Measurements from ENCODE around the gene TMOD1.
A peak's percentile ranks its signal among the peaks of the same experiment; 100 is the strongest.

The TMOD1 gene

DNA sequence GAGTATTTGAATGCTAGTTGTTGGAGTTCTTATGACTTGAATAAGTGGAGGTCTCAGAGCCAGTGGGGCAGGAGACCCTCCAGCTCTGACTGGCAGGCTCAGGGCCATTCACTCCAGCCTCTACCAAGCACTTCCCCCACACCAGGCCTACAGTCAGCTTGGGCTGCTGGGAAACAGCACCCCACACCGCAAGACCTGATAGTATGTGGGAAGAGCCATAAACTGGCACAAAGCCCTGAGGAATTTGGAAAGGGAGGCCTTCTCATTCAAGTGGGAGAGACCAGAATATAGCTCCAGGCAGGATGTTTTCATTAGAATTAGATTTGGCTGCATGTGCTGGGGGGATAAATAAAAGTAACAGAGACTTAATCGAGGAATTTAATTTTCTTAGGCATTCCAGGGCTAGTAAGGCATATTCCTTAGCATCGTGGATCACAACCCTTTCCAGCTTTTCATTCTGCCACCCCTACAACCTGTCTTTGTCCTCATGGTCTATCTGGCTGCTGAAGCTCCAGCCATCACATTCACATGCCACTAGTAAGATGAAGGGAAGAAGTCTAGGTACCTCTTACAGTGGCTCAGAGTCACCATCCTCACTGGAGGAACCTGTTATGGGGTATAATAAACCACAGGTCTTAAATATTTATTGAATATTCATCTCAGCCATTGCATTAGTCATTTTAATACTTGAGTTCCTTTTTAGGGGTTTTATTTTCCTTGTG is 47.5 kb downstream of the TMOD1 start:
- DNase-seq, result no peak

DNA sequence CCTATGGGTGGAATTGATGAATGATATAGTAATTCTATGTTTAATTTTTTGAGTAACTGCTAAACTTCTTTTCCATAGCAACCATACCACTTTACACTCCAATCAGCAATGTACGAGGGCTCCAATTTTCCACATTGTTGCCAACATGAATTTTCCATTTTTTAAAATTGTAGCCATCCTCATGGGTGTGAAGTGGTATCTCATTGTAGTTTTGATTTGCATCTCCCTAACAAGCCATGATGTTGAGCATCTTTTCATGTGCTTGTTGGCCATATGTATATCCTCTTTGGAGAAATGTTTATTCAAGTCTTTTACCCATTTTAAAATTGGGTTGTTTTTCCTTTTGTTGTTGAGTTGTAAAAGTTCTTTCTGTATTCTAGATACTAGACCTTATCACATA is 48.9 kb downstream of the TMOD1 start:
- DNase-seq, result no peak

DNA sequence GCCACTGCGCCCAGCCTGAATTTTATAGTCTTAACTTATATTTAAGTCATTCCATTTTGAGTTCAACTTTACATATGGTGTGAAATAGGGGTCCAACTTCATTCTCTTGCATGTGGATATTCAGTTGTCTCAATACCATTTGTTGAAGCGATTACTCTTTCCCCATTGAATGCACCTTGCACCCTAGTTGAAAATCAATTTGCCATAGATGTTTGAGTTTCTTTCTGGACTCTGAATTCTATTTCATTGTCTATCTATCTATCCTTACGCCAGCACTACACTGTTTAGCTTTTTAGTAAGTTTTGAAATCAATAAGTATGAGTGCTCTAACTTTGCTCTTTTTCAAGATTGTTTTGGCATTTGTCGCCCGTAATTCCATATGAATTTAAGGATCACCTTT is 49.8 kb downstream of the TMOD1 start:
- DNase-seq, result no peak

DNA sequence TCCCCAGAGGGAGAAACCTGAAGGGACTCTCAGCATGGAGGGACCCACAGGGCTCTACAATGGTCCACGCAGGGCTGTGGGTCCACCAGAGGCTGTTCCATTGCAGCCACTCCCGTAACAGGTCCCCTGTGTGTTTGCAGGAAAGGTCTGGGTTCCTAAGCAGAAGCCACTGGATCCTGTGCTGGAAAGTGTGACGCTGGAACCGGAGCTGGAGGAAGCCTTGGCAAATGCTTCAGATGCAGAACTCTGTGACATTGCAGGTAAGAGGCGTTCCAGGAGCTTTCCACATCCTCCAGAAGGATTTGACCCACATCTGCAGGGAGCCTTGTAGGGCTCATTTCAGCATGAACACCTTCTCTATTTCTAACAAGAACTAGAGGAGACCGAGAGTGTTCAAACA is 51.7 kb downstream of the TMOD1 start:
- DNase-seq, result no peak

DNA sequence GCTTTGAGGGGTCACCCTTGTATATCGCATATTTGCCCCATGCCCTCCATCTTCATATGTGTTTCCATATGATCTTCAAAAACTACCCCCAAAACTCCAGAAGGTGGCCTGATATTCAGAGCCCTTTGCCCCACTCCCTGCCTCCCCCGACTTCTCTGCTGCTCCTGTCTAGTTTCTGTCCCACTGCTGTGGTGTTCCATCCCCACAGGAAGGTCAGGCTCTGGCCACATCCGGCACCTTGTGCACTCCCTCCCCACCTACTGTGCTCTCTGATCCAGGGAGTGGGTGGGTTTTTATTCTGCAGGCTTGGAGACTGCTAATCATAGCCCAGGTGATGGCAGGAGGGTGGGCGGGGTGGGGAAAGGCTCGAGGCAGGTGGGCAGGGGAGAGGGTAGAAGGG is 52.4 kb downstream of the TMOD1 start:
- DNase-seq, result no peak

DNA sequence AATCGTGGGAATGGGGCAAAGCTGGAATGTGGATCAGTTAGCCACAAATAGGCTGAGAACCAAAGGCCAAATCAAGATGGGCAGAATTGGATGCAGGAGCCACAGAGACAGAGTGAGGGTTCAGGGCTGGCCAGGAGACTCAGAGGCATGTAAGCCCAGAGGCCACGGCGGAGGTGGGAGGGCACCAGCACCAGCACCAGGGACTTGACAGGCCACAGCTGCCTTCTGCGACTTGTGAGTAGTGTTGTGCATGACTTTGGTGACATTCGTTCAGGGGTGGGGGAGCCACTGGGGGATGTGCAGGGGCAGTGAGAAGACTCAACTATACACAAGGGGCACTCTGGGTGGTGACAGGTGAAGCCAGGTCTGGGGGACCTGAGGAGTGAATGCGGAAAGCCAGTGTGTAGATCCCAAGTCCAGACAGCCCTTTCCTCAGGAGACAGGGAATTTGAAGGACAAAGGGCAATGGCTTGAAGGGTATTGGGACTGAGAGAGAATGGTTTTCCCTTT is 53.2 kb downstream of the TMOD1 start:
- DNase-seq, result no peak

DNA sequence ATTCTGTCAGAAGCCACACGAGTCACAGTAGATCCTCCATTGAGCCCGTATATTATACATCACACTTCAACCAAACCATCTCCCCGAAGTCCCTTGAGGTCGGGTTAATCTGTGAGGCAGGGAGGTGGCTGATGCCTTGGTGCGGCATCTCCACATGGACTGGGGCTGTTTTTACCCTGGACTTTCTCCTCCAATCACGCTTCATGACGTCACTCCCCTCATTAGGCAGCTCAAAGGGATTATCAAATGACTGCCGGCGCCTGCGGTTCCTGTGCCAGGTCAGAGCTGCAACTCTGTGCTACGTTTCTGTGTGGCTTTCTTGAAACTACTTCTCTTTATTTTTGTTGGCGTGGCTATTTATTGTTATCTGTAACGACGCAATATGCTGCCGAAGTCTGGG is 53.7 kb downstream of the TMOD1 start:
- DNase-seq, result no peak

DNA sequence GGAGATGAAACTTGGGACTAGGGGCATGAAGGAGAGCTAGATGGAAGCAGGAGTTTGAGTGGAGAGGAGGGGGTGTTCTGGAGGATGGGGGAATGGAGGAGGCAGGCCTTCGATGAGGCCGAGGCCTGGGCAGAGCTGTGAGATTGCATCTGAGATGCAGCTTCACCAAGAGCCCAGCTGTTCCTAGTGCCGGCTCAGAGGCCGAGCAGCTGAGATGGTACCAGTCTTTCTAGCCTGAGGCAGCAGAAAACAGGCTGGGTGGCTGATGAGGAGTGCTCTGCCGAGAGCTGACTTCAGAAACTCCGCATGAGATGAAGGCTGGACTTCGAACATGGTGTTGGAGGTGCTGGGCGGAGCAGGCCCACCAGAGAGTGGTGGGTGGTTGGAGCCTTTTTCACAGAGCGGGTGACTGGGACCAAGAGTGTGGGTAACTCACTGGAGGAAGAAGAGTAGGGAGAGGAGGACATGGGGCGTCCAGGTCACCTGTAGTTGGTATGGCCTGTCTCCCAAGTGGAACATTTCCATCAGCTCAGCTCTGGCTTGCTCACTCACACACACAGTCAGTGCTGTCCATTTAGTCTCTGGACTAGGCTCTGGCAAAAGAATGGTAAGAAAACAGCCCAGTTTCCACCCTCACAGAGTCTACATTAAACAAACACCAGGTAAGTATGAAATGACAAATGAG is 54.7 kb downstream of the TMOD1 start:
- DNase-seq, result no peak

DNA sequence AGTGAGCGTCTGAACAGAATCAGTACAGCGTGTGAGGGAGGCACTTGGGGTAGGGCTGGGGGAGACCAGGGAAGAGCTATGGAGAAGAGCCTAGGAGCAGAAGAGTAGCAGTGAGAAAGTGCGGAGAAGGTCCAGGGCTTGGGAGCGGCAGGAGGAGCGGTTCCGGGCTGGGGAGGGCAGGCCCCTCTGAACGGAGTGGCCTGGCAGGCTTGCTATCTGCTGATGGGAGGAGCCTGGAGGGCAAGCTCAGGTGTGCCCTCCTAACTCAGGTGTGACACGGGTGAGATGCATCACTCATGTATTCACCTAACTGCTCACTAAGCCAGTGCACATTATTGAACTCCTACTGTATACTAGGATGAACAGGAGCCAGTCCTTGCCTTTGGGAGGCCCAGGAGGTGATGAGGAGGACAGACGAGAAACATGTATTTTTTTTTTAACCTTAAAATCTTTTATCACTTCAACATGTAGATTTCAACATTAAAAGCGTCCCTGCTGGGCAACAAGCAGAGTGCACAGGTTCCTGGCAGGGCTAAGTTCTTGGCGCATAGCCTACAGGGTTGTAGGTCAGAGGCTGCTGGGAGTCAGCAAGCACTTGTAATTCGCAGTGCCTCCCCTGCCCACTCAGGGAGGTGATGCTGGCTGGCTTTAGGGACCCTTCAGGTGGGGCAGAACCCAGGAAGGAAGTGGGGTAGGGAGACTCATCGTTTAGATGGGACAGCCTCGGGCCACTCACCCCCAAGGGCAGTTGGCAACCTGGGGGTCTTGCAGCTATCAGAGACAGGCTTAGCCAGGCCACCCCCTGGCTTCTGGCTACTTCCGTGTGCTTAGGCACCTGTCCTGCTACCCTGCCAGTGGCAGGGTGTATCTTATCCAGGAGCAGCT is 55.5 kb downstream of the TMOD1 start:
- peak; percentile 26 for DNase-seq

DNA sequence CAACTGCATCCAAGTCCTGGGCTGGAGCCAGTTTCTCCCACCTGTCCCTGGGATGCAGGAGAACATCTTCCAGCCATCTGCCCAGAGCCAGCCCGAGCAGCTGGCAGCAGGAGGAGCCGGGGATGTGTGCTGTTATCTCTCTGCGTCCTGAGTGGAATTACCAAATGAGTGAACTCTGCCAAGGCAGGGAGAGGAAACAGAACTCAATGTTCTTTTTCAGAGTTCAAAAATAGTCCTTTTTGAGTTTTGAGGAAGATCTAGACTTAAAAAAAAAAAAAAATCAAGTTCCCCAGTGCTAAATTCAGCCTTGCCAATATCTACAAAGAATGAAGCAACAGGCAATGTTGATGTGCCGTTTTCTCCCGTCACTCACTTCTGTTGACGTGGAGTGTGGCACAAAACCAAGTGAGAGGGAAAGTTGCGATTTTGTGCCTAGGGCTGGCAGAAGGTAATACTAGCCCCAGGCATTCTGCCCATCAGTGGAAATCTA is 56.2 kb downstream of the TMOD1 start:
- DNase-seq, result peak; percentile 57

DNA sequence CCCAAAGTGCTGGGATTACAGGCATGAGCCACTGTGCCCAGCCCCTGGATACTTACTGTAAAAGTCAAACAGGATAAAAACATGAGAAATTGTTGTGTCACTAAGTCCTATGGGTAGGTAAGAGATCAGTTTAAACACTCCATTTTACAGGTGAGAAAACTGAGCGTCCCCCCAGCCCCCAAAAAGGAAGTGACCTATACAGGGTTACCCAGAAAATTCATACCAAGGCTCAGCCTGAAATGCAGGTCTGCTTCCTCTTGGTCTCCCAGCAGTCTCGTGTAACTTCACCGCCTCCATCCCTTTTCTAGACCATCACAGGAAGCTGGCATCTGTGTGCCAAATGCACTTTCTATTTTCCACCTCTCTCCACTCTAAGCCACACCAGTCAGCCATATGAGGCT is 57.2 kb downstream of the TMOD1 start:
- no peak for DNase-seq

DNA sequence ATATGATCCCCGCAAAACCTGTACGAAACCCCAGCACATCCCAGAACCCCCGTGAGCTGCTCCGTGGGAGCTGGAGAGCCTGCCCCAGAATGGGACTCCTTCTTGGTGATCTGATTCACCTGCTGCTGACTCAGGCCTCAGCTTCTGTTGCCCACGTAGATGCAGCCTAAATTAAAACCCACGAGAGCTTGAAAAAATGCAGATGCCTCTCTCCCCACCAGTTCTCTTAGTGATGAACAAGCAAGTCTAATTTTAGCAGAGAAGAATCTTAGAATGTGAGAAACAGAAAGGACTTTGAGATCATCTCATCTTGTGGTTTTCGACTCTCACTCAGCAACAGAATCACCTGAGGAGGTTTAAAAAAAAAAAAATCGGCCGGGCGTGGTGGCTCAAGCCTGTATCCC is 57.6 kb downstream of the TMOD1 start:
- DNase-seq, result no peak

DNA sequence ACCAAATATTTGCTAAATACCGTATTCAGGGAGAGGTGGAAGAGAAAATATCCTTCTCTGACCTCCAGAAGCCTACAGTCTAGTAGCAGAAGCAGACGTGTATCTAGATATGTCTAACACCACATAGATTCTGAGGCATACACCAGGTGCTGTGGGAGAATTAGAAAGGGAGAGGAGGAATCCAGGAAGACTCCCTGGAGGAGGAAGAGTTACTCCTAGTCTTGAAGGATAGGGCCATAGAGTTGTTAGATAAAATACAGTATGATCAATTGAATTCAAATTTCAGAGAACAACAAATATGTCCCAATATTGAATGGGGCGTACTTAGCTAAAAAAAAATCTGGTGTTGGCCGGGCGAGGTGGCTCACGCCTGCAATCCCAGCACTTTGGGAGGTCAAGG is 58.7 kb downstream of the TMOD1 start:
- DNase-seq, result no peak

DNA sequence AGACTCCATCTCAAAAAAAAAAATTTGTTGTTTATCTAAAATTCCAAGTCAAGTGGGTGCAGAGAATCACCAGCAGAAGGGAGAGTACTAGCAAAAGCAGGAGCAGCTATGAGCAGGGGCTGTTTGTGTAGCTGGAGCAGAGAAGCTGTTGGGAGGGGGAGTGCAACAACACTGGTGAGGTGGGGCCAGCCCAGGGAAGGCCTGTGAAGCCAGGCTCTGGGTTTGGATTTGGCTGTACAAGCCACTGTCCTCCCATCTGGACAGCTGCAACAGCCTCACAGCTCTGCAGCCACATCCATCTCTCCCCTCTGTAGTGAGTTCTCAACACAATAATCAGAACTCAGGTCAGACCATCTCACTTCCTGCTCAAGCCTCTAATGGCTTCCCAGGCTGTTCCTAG is 59.4 kb downstream of the TMOD1 start:
- DNase-seq, result no peak

DNA sequence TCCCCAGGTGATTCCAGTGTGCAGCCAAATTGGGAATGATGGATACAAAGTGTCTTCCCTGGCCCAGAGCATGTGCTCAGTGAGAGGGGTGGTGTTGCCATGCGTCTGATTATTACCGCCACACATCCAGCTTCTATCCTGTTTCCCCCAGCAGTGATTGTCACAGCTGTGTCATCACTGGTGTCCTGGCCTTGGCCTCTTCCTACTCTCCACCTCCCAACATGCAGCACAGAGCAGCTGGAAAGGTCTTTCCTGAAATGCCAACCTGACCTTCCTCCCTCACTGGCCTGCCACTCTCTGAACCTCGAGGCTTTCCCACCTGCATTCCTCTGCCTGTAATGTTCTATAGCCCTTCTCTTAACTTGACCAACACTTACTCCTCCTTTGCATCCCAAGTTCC is 60.0 kb downstream of the TMOD1 start:
- DNase-seq, result no peak

DNA sequence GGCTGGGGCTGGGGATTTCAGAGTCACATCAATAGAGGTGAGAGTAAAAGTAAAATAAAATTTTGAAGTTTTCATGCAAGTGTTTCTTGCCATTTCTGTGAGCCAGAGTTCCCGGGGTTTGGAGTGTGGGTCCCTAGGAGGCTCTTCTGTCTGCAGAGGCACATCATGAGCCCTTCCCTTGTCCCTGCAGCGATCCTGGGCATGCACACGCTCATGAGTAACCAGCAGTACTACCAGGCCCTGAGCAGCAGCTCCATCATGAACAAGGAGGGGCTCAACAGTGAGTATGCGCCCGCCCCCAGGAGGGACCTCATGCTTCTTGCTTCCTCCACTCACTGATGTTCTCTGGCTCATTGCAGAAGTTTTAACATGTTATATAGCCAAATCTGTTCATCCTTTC is 61.1 kb downstream of the TMOD1 start:
- no peak for DNase-seq

DNA sequence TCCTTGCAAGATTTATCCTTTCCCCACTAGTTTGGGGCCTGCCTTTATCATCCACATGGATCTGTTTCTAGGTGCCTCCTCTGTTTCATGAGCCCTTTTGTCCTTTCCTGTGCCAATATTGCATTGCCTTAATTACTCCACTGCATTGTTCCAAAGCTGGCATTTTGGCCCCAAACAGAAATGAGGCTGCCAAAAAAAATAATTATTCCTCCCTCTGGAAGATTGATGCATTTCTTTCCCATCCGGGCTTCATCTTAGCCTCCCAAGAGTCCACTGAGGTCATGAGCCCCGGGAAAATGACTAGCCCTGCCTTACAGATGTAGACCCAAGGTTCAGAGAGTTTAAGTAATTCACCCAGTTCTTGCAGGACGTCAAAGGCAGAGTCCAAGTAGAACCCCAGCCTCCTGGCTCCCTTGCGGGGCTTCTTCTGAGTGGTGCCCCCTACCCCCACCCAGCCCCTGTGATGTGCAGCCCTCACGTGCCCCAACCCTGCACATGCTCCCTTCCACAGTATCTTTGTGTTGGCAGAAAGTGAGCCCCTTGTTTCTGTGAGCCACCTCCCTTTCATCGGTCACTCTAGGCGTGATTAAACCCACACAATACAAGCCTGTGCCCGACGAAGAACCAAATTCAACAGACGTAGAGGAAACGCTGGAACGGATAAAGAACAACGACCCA is 62.1 kb downstream of the TMOD1 start:
- DNase-seq, result peak; percentile 6

DNA sequence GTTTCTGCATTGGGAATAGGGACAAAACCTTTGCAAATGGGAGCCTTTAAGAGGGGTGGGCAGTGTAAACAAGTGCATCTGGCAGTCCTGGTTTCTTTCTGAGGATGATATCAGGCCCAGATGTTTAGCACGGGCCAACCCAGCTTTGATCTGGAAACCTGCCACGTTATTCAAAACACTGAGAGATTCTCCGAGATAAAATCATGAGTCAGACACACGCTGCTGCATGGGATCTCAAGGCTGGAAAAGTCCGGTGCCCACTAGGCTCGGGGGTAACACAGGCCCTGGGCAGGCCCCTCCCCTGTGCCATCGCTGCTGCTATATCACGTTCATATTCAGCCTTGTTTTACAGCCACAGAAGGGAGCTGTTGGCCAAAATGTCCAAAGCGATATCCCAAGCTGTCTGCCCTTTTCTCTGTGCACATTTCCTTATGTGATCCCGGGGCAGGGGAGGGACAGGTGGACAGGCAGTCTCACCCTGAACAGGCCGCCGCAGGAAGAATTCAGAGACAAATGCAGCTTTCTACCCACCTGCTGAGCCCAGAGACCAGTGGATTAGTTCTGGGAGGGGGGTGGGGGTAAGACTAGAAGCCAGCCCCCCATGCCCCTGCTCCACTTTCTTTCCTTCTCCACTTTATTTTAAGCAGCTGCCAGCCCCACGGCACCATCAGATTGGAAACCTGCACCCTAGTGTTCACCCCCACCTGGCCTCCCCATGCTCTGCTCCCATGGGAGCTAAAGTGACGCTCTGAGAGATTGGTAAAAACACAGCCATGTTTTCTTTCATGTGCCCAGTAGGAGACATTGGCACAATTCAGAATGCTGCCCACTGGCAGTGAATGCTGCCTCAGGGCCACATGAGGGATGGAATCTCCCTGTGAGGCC is 63.1 kb downstream of the TMOD1 start:
- peak; percentile 69 for DNase-seq

DNA sequence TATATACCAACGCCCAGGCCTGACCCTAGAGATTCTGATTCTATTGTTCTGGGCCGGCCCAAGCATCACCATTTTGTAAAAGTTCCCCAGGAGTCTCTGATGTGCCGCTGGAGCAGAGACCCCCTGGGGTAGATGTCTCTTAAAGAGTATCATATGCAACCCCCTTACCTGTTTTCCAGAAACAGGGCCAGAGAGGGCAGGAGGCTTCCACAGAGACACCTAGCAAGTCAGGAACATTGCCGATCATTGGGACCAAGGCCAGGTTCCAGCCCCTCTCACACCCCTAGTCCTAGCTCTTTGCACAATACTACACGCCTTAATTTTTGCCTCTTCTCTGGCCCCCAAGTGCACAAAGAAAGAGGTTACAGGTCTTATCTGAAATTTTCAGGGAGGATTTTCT is 63.8 kb downstream of the TMOD1 start:
- no peak for DNase-seq

DNA sequence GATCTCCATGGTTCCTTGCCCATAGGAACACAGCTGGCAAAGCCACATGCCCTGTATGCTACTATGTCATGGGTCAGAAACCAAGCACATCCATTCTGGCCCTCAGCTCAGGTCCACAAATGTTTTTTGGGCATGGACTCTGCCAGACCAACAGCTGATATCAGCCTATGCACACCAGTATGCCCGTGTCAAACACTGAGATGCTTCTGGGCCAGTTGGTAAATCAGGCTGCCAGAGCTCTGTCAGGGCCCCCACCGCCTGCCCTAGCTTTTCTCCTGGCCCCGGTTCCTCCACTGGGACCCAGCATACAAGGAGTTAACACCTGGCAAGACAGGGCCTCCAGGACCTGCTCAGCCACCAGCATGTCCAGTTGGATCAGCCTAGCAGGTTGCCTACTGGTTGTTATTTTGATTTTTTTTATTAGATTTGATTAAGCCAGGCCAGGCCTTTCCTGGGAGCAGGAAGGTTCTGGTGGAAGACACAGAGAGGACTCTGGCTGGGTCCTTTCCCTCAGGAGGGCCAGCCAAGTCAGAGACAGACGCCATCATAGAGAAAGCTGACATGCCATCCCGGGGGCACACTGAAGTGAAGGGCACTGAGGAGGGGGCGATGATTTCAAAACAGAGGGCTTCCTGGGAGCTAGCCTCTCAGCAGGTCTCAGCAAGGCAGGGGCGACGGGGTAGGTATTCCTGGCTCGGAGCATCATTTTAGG is 65.9 kb downstream of the TMOD1 start:
- DNase-seq, result no peak

DNA sequence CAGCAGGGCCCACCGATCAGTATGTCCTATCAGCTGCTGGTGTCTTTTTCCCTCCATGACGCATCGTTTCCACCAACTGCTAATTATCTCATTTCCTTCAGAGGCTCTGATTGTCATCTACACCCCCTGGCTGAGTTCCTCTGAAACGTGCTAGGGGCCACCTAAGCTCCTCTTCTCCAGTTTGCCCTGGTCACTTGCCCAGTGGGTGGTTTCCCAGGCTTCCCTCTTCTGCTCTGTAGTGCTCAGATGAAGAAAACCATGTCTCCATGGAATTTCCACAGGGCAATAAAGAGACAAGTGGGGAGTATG is 66.4 kb downstream of the TMOD1 start:
- DNase-seq, result no peak
